Brain pericyte (primary cell): ENCODE data around the gene PM20D2.

ENCODE experiments used
- DNase-seq: peaks from one replicate; pipeline ENCODE4 v3.0.0-alpha.2; 2012; ENCODE audit warnings: low read depth, low spot score

The PM20D2 gene

GRCh38 chr6:89200706-89201215 lies 54.9 kb downstream of the PM20D2 start:
- DNase-seq = no peak

GRCh38 chr6:89204096-89204495 lies 58.2 kb downstream of the PM20D2 start:
- DNase-seq = no peak

GRCh38 chr6:89205819-89206218 lies 60.0 kb downstream of the PM20D2 start:
- no peak for DNase-seq

- no peak for DNase-seq
Measured at GRCh38 chr6:89208551-89208950, 62.7 kb downstream of the PM20D2 start.

- no peak for DNase-seq
Measured at GRCh38 chr6:89209457-89209856, 63.6 kb downstream of the PM20D2 start.

- DNase-seq = no peak
Measured at GRCh38 chr6:89212472-89212871, 66.6 kb downstream of the PM20D2 start.

- DNase-seq = no peak
Measured at GRCh38 chr6:89214197-89214596, 68.3 kb downstream of the PM20D2 start.
